KMS-11 (cell line): ENCODE results near the gene LRRC43.

Experiments
- H2AFZ ChIP-seq: fragments of 200-600 bp; sonication (generic); 2 replicates; pipeline ENCODE4 v1.6.1; 2016; ENCODE audit warnings: antibody characterized with exemption, mixed run types, low read depth
- H3K27ac ChIP-seq: fragments of 200-600 bp; sonication (generic); 2 replicates; pipeline ENCODE4 v1.6.1; 2016; ENCODE audit warnings: mild to moderate bottlenecking, mixed run types
- H3K27me3 ChIP-seq: fragments of 200-600 bp; sonication (generic); 2 replicates; pipeline ENCODE4 v1.6.1; 2017; ENCODE audit warnings: mild to moderate bottlenecking, low read depth, mixed run types, moderate library complexity; ENCODE audit not compliant: insufficient read depth
- H3K36me3 ChIP-seq: fragments of 200-600 bp; sonication (generic); 2 replicates; pipeline ENCODE4 v1.6.1; 2017; ENCODE audit warnings: mild to moderate bottlenecking, mixed run types; ENCODE audit not compliant: insufficient read depth
- H3K4me1 ChIP-seq: fragments of 200-600 bp; sonication (generic); 2 replicates; pipeline ENCODE4 v1.6.1; 2016; ENCODE audit warnings: mild to moderate bottlenecking, low read depth, mixed run types; ENCODE audit not compliant: poor library complexity, severe bottlenecking
- H3K4me2 ChIP-seq: fragments of 200-600 bp; sonication (generic); 2 replicates; pipeline ENCODE4 v1.7.0; 2016; ENCODE audit warnings: mild to moderate bottlenecking, mixed run types
- H3K4me3 ChIP-seq: fragments of 200-600 bp; sonication (generic); IDR thresholded peaks from 2 replicates; pipeline ENCODE4 v1.6.1; 2017; ENCODE audit warnings: low read depth, low read length, mixed read lengths; ENCODE audit not compliant: insufficient read depth
- H3K79me2 ChIP-seq: fragments of 200-600 bp; sonication (generic); 2 replicates; pipeline ENCODE4 v1.6.1; 2016; ENCODE audit warnings: low read depth, mixed run types; ENCODE audit not compliant: insufficient read depth
- H3K9ac ChIP-seq: fragments of 200-600 bp; sonication (generic); 2 replicates; pipeline ENCODE4 v1.6.1; 2016; ENCODE audit warnings: mild to moderate bottlenecking, mixed run types
- H4K20me1 ChIP-seq: fragments of 200-600 bp; sonication (generic); 2 replicates; pipeline ENCODE4 v1.6.1; 2016; ENCODE audit warnings: mild to moderate bottlenecking, mixed run types; ENCODE audit not compliant: insufficient read depth
- TF ChIP-seq, protein P1 (sequence below): fragments of 200-600 bp; sonication (generic); conservative IDR thresholded peaks from 2 replicates; pipeline ENCODE4 v1.6.1; 2017; ENCODE audit warnings: low read depth, mild to moderate bottlenecking, antibody characterized with exemption, low read length, moderate library complexity, mixed read lengths

The LRRC43 gene

DNA sequence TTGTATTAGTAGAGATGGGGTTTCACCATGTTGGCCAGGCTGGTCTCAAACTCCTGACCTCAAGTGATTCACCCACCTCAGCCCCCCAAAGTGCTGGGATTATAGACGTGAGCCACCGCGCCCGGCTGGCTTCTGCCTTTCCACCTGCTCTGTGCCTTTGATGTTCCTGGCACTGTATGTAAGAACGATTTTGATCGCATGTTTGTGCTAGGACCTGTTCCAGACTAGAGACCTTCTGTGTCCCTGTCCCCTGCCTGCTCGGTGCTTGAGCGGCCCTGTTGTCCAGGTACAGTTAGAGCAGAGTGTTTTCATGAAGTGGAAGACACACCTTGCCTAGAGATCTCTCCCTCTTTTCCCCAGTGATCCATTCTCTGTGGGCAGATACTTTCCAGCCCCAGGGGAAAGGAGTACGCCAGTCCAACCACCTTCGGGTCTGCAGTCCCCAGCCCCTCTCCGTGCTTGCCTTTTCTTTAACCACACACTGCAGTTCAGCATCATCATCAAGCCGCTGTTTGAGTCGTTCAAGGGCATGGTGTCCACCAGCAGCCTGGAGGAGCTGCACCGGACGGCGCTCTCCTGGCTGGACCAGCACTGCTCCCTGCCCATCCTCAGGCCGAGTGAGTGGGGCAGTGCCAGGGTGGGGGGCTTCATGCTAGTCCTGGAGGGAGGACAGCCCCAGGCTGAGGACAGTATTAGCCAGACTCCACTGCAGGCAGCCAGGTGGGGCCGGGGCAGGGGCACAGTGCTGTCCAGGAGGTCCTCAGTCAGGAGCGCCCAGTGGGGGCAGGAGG is 42.3 kb upstream of the LRRC43 start:
- H3K27ac ChIP-seq, result no peak overlapping the region
- H3K9ac ChIP-seq, result no peak overlapping the region
- no peaks in the 10 kb centered on the region for H3K79me2 ChIP-seq
- no peak overlapping the region for H3K4me2 ChIP-seq
- H3K4me3 ChIP-seq, result no peak overlapping the region
- H4K20me1 ChIP-seq, result no peaks in the 10 kb centered on the region
- TF ChIP-seq, protein P1, sequence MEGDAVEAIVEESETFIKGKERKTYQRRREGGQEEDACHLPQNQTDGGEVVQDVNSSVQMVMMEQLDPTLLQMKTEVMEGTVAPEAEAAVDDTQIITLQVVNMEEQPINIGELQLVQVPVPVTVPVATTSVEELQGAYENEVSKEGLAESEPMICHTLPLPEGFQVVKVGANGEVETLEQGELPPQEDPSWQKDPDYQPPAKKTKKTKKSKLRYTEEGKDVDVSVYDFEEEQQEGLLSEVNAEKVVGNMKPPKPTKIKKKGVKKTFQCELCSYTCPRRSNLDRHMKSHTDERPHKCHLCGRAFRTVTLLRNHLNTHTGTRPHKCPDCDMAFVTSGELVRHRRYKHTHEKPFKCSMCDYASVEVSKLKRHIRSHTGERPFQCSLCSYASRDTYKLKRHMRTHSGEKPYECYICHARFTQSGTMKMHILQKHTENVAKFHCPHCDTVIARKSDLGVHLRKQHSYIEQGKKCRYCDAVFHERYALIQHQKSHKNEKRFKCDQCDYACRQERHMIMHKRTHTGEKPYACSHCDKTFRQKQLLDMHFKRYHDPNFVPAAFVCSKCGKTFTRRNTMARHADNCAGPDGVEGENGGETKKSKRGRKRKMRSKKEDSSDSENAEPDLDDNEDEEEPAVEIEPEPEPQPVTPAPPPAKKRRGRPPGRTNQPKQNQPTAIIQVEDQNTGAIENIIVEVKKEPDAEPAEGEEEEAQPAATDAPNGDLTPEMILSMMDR, result no peak
- no peaks in the 10 kb centered on the region for H3K36me3 ChIP-seq
- H2AFZ ChIP-seq, result no peak overlapping the region
- no peaks in the 10 kb centered on the region for H3K27me3 ChIP-seq
- no peaks in the 10 kb centered on the region for H3K4me1 ChIP-seq

DNA sequence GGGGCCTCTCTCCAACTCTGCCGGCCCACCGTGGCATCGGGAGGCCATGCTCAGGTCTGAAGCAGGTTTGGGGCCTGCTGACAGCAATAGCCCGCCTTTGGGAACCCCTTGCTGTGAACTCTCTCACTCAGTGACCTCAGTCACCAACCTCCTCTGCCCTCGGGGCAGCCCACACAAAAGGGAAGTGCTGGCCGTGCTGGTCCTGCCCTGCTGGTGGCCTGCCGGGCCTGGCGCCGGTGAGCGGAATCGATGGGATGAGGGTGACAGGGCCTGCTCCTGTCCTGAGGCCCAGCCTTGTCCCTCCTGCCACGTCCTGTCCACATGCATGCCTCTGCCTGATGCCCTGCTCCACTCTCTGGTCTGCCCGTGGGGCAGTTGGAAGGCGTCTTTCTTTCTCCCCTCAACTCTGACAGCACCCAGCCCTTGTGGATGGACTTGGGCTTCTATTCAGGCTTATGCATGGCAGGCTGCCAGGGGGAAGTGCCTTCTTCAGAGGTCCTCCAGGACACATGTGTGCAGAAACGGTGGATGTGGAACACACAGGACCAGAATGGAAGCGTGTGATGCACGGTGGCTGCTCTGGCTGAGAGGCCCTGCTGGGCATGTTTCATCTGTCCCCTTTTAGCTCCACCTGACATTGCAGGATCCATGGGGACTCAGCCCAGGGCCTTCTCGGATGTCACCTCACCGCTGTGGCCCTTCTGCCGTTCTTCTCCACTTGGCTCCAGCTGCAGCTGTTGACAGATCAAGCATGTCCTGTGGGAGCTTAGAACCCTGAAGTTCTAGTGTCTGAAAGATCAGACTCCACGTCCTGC is 40.8 kb upstream of the LRRC43 start:
- Histone ChIP-seq H3K4me1 (no peaks in the 10 kb centered on the region), H3K36me3 (no peaks in the 10 kb centered on the region), H3K4me2 (no peak overlapping the region), H3K79me2 (no peaks in the 10 kb centered on the region), H3K27ac (no peak overlapping the region), H3K27me3 (no peaks in the 10 kb centered on the region), H4K20me1 (no peaks in the 10 kb centered on the region), H3K9ac (no peak overlapping the region), H3K4me3 (no peak overlapping the region), H2AFZ (no peak overlapping the region)
- TF ChIP-seq, protein P1, result no peak

DNA sequence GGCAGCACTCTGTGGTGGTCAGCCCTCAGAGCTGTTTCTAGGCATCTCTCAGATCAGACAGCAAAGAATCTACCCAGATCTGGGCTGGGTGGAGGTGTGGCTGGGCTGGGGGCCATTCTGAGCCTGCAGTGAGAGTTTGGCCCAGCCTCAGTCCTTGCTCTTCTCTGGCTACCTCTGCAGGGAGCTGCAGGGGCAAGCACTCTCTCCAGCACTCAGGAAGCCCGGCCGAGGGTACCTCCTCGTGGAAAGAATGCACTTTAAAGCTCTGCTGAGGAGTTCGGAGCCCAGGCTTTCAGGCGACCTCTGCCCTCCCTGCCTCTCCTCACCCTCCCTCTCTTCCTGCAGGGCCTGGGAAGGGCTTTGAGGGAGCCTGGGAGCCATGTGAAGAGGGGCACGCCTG is 40.1 kb upstream of the LRRC43 start:
- Histone ChIP-seq H3K4me1 (no peaks in the 10 kb centered on the region), H2AFZ (no peak overlapping the region), H3K27me3 (no peaks in the 10 kb centered on the region), H3K27ac (no peak overlapping the region), H3K79me2 (no peaks in the 10 kb centered on the region), H3K4me3 (no peak overlapping the region), H4K20me1 (no peaks in the 10 kb centered on the region), H3K9ac (no peak overlapping the region), H3K4me2 (no peak overlapping the region), H3K36me3 (no peaks in the 10 kb centered on the region)
- TF ChIP-seq, protein P1, result no peak

DNA sequence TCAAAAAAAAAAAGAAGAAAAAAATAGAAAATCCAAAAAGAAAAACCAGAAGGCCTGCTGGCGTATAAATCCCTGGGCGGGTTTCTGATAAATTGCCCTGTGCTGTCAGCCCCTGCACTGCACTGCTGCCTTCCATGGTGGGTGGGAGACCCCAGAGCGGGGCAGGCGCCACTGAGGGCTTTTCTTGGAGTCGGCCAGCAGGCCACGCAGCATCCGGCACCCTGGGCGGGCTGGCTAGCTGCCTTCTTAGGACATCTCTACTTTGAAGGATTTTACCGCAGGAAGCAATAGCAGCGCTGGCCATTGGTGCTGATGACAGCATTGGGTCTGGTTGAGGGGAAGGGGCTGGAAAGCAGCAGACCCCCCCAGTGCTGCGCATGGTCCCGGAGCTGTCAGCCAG is 38.0 kb upstream of the LRRC43 start:
- no peaks in the 10 kb centered on the region for H4K20me1 ChIP-seq
- H3K79me2 ChIP-seq, result no peaks in the 10 kb centered on the region
- H2AFZ ChIP-seq, result no peak overlapping the region
- H3K36me3 ChIP-seq, result no peaks in the 10 kb centered on the region
- no peak overlapping the region for H3K4me3 ChIP-seq
- no peaks in the 10 kb centered on the region for H3K4me1 ChIP-seq
- TF ChIP-seq, protein P1, result no peak
- H3K27ac ChIP-seq, result no peak overlapping the region
- no peak overlapping the region for H3K9ac ChIP-seq
- H3K27me3 ChIP-seq, result no peaks in the 10 kb centered on the region
- H3K4me2 ChIP-seq, result no peak overlapping the region
